ENCODE results near the gene TIFAB.

GRCh38 chr5:135484674-135485086, 32.5 kb upstream of the TIFAB start:
- TF ChIP-seq EP300 (IDR thresholded peaks at IDR 0.05) (no peak), CTCF (IDR thresholded peaks at IDR 0.05) (no peak), POLR2A (IDR thresholded peaks at IDR 0.05) (no peak)
